HFFc6 (cell line): Measurements from ENCODE around the gene PIP4K2C. TPM values are rescaled to one million over a fixed set of nuclear protein-coding genes. Genes with fewer than 3 reads are reported as not detected.
A peak's percentile ranks its signal among the peaks of the same experiment; 100 is the strongest.
"Not testable (repeated sequence)": the region's sequence is repeated elsewhere in the genome, so short reads cannot be mapped to it uniquely, and the experiment has no call there.

ENCODE experiments used
- DNase-seq: peaks from one replicate; pipeline ENCODE4 v3.0.0-alpha.2; 2018
- H3K27ac Mint-ChIP-seq: 2 replicates; pipeline ENCODE4 v1.8.0; 2020; ENCODE audit warnings: mild to moderate bottlenecking, mixed read lengths
- H3K27me3 Mint-ChIP-seq: 2 replicates; pipeline ENCODE4 v1.8.0; 2021; ENCODE audit warnings: mild to moderate bottlenecking, moderate library complexity, mixed read lengths; ENCODE audit not compliant: insufficient read depth
- H3K36me3 Mint-ChIP-seq: 2 replicates; pipeline ENCODE4 v1.8.0; 2021; ENCODE audit warnings: low read depth, mixed read lengths
- H3K4me1 Mint-ChIP-seq: 2 replicates; pipeline ENCODE4 v1.8.0; 2020; ENCODE audit warnings: low read depth, mixed read lengths
- H3K4me3 Mint-ChIP-seq: 2 replicates; pipeline ENCODE4 v1.8.0; 2020; ENCODE audit warnings: mild to moderate bottlenecking, moderate library complexity, mixed read lengths
- H3K9me3 Mint-ChIP-seq: 2 replicates; pipeline ENCODE4 v1.8.0; 2020; ENCODE audit warnings: mild to moderate bottlenecking, mixed read lengths
- total RNA-seq, 6 experiments: library from RNA; stranded (reverse); fragmentation: NEBNext Ultra II Directional; extraction: Animal tissue kit (Norgen Biotek cat#: 25700); gene quantifications; 2 replicates in 1 of 6; 3 replicates in 5 of 6; pipeline ENCODE4 v1.2.3, GENCODE V29; 2021
- TF ChIP-seq, protein P1 (sequence below): fragments of 200-600 bp; sonication (generic); IDR thresholded peaks from 2 replicates; pipeline ENCODE4 v1.5.0; 2021; ENCODE audit warnings: antibody characterized with exemption, mild to moderate bottlenecking

PIP4K2C gene
- total RNA-seq, 6 experiments from 2014 or later, result 21.1 to 33.1 (median 24.3) TPM

DNA sequence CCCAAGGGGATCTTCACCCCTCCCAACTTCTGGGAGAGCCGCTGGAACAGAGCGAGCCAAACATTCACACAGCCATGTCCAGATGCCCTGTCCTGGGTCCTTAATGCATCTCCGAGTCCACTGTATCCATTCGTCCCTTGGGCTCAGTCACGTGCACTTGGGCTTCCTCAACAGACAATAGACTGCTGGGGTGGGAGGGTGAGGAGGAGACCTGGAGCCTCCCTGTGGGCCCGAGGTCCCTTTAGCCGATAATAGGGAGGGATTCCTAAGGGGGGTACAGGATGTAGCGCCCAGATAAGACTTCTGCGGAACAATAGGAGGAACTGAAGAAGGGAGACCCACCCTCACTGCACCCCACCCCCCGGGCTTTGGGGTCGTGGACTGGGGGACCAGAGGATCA, 26.9 kb downstream of the PIP4K2C start:
- Mint-ChIP-seq H3K9me3 (no peaks in the 10 kb centered on the region), H3K27me3 (peaks cover 13% of the 10 kb centered on the region), H3K27ac (no peak overlapping the region), H3K4me1 (peaks cover 14% of the 10 kb centered on the region), H3K36me3 (peaks cover 13% of the 10 kb centered on the region), H3K4me3 (no peak overlapping the region)
- DNase-seq, result no peak
- TF ChIP-seq, protein P1, sequence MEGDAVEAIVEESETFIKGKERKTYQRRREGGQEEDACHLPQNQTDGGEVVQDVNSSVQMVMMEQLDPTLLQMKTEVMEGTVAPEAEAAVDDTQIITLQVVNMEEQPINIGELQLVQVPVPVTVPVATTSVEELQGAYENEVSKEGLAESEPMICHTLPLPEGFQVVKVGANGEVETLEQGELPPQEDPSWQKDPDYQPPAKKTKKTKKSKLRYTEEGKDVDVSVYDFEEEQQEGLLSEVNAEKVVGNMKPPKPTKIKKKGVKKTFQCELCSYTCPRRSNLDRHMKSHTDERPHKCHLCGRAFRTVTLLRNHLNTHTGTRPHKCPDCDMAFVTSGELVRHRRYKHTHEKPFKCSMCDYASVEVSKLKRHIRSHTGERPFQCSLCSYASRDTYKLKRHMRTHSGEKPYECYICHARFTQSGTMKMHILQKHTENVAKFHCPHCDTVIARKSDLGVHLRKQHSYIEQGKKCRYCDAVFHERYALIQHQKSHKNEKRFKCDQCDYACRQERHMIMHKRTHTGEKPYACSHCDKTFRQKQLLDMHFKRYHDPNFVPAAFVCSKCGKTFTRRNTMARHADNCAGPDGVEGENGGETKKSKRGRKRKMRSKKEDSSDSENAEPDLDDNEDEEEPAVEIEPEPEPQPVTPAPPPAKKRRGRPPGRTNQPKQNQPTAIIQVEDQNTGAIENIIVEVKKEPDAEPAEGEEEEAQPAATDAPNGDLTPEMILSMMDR, result no peak

DNA sequence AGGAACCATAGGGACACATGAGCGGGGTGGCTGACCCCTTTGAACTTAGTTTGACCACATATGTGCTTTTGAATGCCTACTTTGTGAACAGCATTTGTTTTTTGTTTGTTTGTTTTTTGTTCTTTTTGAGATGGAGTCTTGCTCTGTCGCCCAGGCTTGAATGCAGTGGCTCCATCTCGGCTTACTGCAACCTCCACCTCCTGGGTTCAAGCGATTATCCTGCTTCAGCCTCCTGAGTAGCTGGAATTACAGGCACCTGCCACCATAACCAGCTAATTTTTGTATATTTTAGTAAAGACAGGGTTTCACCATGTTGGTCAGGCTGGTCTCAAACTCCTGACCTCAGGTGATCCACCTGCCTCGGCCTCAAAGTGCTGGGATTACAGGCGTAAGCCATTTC, 27.4 kb downstream of the PIP4K2C start:
- H3K4me3 Mint-ChIP-seq, H3K9me3 Mint-ChIP-seq, H3K27ac Mint-ChIP-seq, DNase-seq: not testable (repeated sequence)
- Mint-ChIP-seq H3K36me3 (peaks cover 13% of the 10 kb centered on the region), H3K4me1 (peaks cover 14% of the 10 kb centered on the region), H3K27me3 (peaks cover 14% of the 10 kb centered on the region)

DNA sequence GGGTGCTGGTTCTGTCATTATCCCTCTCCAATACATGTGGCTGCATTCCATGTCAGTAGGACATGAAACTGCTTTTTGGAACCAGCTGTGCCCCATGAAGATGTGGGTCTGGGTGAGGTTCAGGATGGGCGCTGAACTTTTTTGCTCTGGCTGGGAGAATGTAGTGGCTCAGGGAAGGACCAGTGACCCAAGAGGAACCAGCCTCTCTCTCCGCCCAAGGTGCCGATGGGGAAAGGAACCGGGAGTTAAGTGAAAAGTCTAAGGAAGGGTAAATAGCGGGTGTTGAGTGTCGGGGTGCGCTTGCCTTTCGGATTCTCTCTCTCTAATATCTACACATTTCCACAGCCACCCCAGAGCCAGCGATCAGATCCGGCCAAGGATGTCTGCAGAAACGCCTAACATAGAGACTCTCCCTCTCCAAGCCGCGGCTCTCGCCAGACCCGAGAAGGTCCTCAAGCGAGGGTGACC, 28.0 kb downstream of the PIP4K2C start:
- Mint-ChIP-seq H3K4me3 (no peak overlapping the region), H3K27me3 (peaks cover 15% of the 10 kb centered on the region), H3K4me1 (peaks cover 14% of the 10 kb centered on the region), H3K27ac (no peak overlapping the region), H3K9me3 (no peaks in the 10 kb centered on the region), H3K36me3 (peaks cover 13% of the 10 kb centered on the region)
- TF ChIP-seq, protein P1, result no peak
- DNase-seq, result no peak

DNA sequence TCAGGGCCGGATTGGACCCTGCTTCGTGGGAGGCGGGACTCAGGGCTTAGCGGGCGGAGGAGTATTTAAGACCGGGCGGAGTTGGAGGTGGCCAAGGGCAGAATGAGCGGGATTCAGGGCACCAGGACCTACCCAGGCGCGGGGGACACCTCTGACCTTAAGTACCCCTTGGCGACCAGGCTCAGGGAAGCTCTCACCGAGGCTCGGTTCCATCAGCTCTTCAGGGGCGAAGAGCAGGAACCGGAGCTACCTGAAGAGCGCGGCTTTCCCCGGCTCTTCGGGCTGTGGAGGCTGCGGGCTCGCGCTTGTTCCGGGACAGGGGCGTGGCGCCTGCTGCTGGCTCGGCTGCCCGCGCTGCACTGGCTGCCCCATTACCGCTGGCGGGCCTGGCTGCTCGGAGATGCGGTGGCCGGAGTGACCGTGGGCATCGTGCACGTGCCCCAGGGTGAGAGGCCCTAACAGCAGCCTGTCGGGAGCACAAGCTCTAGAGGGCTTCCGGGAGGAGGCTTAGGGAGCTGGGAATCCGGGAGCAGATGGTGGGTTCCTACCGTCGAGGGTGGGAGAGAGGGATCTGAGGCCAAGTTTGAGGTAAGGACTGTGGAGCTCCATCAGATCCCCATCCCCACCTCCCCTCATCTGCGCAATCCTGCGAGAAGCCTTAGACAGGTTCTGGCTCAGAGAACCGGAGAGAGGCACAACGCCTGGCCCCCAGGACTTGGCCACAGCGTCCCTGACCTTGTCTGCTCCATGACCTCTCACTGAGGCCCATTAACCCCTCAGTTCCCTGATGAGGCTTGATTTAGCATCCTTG, 28.6 kb downstream of the PIP4K2C start:
- H3K36me3 Mint-ChIP-seq, result peaks cover 13% of the 10 kb centered on the region
- no peak overlapping the region for H3K4me3 Mint-ChIP-seq
- no peaks in the 10 kb centered on the region for H3K9me3 Mint-ChIP-seq
- TF ChIP-seq, protein P1, result no peak
- peaks cover 18% of the 10 kb centered on the region for H3K27me3 Mint-ChIP-seq
- no peak for DNase-seq
- peaks cover 14% of the 10 kb centered on the region for H3K4me1 Mint-ChIP-seq
- no peak overlapping the region for H3K27ac Mint-ChIP-seq

DNA sequence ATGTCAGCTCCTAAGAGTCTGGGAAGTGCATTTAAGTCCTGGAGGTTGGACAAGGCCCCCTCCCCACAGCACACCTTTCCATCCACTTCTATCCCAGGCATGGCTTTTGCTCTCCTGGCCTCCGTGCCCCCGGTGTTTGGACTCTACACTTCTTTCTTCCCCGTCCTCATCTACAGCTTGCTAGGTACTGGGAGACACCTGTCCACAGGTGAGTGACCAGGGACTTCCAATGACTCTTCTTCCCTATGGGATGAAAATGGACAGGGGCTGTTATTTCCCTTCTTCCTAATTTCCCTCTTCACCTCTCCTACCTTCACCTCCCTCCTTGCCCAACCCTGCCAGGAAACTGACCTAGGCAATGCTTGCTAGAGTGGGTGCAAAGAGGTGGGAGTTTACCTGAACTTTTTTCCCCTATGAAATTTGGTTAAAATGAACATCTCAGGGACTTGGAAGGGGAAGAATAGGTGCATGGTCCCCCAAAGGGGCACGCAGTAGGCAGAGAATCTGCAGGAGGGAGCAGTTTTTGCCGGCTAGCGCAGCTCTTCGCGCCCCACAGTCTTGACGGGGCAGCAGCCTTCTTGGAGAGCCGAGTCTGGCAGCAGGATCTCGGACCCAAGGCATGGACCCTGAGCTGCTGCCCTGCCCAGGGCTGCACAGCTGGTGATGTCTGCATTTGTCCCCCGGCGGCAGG, 29.4 kb downstream of the PIP4K2C start:
- TF ChIP-seq, protein P1, result no peak
- H3K9me3 Mint-ChIP-seq, result no peaks in the 10 kb centered on the region
- peaks cover 13% of the 10 kb centered on the region for H3K36me3 Mint-ChIP-seq
- H3K4me3 Mint-ChIP-seq, result 0 out of 2 replicates have a peak overlapping the region, but pooled peaks have one; percentile 75
- H3K4me1 Mint-ChIP-seq, result peaks cover 14% of the 10 kb centered on the region
- no peak for DNase-seq
- no peak overlapping the region for H3K27ac Mint-ChIP-seq
- peaks cover 22% of the 10 kb centered on the region for H3K27me3 Mint-ChIP-seq
